ENCODE data around the gene DHRSX.
"Not testable (repeated sequence)": the region's sequence is repeated elsewhere in the genome, so short reads cannot be mapped to it uniquely, and the experiment has no call there.

Gene DHRSX

GRCh38 chrX:2311501-2311900 is 189.3 kb downstream of the DHRSX start:
- no peak for DNase-seq

GRCh38 chrX:2301901-2302300 is 198.9 kb downstream of the DHRSX start:
- DNase-seq: no peak

GRCh38 chrX:2299871-2300270 is 200.9 kb downstream of the DHRSX start:
- no peak for DNase-seq

GRCh38 chrX:2286731-2287130 is 214.0 kb downstream of the DHRSX start:
- DNase-seq: no peak

GRCh38 chrX:2284601-2285000 is 216.2 kb downstream of the DHRSX start:
- no peak for DNase-seq

- DNase-seq: no peak
These were observed 216.6 kb downstream of the DHRSX start for GRCh38 chrX:2284133-2284532.

- no peak for DNase-seq
These were observed 217.5 kb downstream of the DHRSX start for GRCh38 chrX:2283111-2283859.

GRCh38 chrX:2282490-2283090 is 218.2 kb downstream of the DHRSX start:
- DNase-seq: no peak

GRCh38 chrX:2272337-2272736 is 228.4 kb downstream of the DHRSX start:
- DNase-seq: no peak

GRCh38 chrX:2271595-2271994 is 229.2 kb downstream of the DHRSX start:
- DNase-seq: not testable (repeated sequence)

- not testable (repeated sequence) for DNase-seq
These were observed 230.0 kb downstream of the DHRSX start for GRCh38 chrX:2270783-2271182.

- no peak for DNase-seq
These were observed 232.9 kb downstream of the DHRSX start for GRCh38 chrX:2267890-2268289.

- no peak for DNase-seq
These were observed 234.1 kb downstream of the DHRSX start for GRCh38 chrX:2266445-2267349.

- DNase-seq: not testable (repeated sequence)
These were observed 234.9 kb downstream of the DHRSX start for GRCh38 chrX:2265658-2266444.

- no peak for DNase-seq
These were observed 236.4 kb downstream of the DHRSX start for GRCh38 chrX:2264179-2265030.

- DNase-seq: no peak
These were observed 237.6 kb downstream of the DHRSX start for GRCh38 chrX:2263203-2263602.

GRCh38 chrX:2262668-2263055 is 238.1 kb downstream of the DHRSX start:
- no peak for DNase-seq

- no peak for DNase-seq
These were observed 238.7 kb downstream of the DHRSX start for GRCh38 chrX:2261831-2262667.

- no peak for DNase-seq
These were observed 248.3 kb downstream of the DHRSX start for GRCh38 chrX:2252331-2253065.

- no peak for DNase-seq
These were observed 249.6 kb downstream of the DHRSX start for GRCh38 chrX:2251211-2251610.

Data from T-helper 9 cell (primary cell).